Breast epithelium (tissue), 3 donors: ENCODE results near the gene OXSM.

Experiments used
- CTCF ChIP-seq, 3 donors: fragments of 450-650 bp; IDR thresholded peaks; one replicate each; pipeline ENCODE4 v1.5.1; 2016 to 2017; ENCODE audit warnings: antibody characterized with exemption in 3 of 3, mild to moderate bottlenecking in 3 of 3, moderate library complexity in 3 of 3
- POLR2A ChIP-seq: fragments of 450-650 bp; IDR thresholded peaks from one replicate; pipeline ENCODE4 v1.6.1; 2016; ENCODE audit warnings: antibody characterized with exemption, mild to moderate bottlenecking, moderate library complexity

- TF ChIP-seq POLR2A (no peak), CTCF (IDR thresholded peaks at IDR 0.05) (no peak)
These were observed 6.0 kb upstream of the OXSM start for GRCh38 chr3:25783661-25784512.
